GM23338 (cell line): ENCODE results near the gene CHST13. TPM values are rescaled to one million over a fixed set of nuclear protein-coding genes. Genes with fewer than 3 reads are reported as not detected.

Experiments
- ATAC-seq: fragments of 200-7000 bp; cut with Tn5 transposase; 3 replicates; pipeline ENCODE4 v1.9.1; 2020
- DNase-seq: peaks from one replicate; pipeline ENCODE4 v3.0.0-alpha.2; 2015; ENCODE audit warnings: low spot score
- H2AFZ ChIP-seq: fragments of 200-600 bp; sonication (generic); 2 replicates; pipeline ENCODE4 v1.8.0; 2016; ENCODE audit warnings: antibody characterized with exemption, mild to moderate bottlenecking, moderate library complexity
- H3F3A ChIP-seq: fragments of 200-600 bp; sonication (generic); replicated peaks from 2 replicates; pipeline ENCODE4 v1.8.0; 2017; ENCODE audit warnings: antibody characterized with exemption, mixed run types, low read depth
- H3K27ac ChIP-seq: fragments of 200-600 bp; sonication (generic); 2 replicates; pipeline ENCODE4 v1.6.1; 2016; ENCODE audit warnings: low read depth
- H3K27me3 ChIP-seq: fragments of 200-600 bp; sonication (generic); 2 replicates; pipeline ENCODE4 v1.8.0; 2016; ENCODE audit warnings: mild to moderate bottlenecking, mixed run types, moderate library complexity; ENCODE audit not compliant: insufficient read depth
- H3K36me3 ChIP-seq: fragments of 200-600 bp; sonication (generic); 2 replicates; pipeline ENCODE4 v1.8.0; 2016; ENCODE audit warnings: mild to moderate bottlenecking; ENCODE audit not compliant: insufficient read depth
- H3K4me1 ChIP-seq: fragments of 200-600 bp; sonication (generic); 2 replicates; pipeline ENCODE4 v1.8.0; 2016; ENCODE audit warnings: mild to moderate bottlenecking, moderate library complexity; ENCODE audit not compliant: insufficient read depth
- H3K4me2 ChIP-seq: fragments of 200-600 bp; sonication (generic); 2 replicates; pipeline ENCODE4 v1.7.1; 2017; ENCODE audit warnings: mixed run types
- H3K4me3 ChIP-seq: fragments of 200-600 bp; sonication (generic); 2 replicates; pipeline ENCODE4 v1.6.1; 2016; ENCODE audit warnings: mixed run types
- H3K79me2 ChIP-seq: fragments of 200-600 bp; sonication (generic); replicated peaks from 2 replicates; pipeline ENCODE4 v1.8.0; 2017; ENCODE audit warnings: mild to moderate bottlenecking; ENCODE audit not compliant: insufficient read depth
- H3K9me2 ChIP-seq: fragments of 200-600 bp; sonication (generic); 2 replicates; pipeline ENCODE4 v1.8.0; 2017; ENCODE audit not compliant: insufficient read depth
- H4K20me1 ChIP-seq: fragments of 200-600 bp; sonication (generic); replicated peaks from 2 replicates; pipeline ENCODE4 v1.8.0; 2017; ENCODE audit warnings: mild to moderate bottlenecking; ENCODE audit not compliant: insufficient read depth
- H3K27ac Mint-ChIP-seq: 2 replicates; pipeline ENCODE4 v1.8.0; 2020; ENCODE audit warnings: inconsistent platforms, mild to moderate bottlenecking, moderate library complexity, mixed read lengths
- H3K27me3 Mint-ChIP-seq: 3 replicates; pipeline ENCODE4 v1.8.0; 2022; ENCODE audit warnings: low read depth, mild to moderate bottlenecking, moderate library complexity, mixed read lengths, inconsistent platforms; ENCODE audit not compliant: insufficient read depth, poor library complexity
- H3K36me3 Mint-ChIP-seq: 3 replicates; pipeline ENCODE4 v1.8.0; 2021; ENCODE audit warnings: low read depth, mild to moderate bottlenecking, inconsistent platforms, moderate library complexity, mixed read lengths
- H3K4me1 Mint-ChIP-seq: 3 replicates; pipeline ENCODE4 v1.8.0; 2020; ENCODE audit warnings: mild to moderate bottlenecking, inconsistent platforms, mixed read lengths
- H3K4me3 Mint-ChIP-seq: 3 replicates; pipeline ENCODE4 v1.8.0; 2021; ENCODE audit warnings: moderate library complexity, mild to moderate bottlenecking, inconsistent platforms, mixed read lengths
- H3K9me3 Mint-ChIP-seq: 3 replicates; pipeline ENCODE4 v1.8.0; 2020; ENCODE audit warnings: moderate library complexity, mild to moderate bottlenecking, inconsistent platforms, mixed read lengths
- CREB1 ChIP-seq: fragments of 250-450 bp; sonication (Bioruptor Pico); IDR thresholded peaks from 2 replicates; pipeline ENCODE4 v1.5.0; 2020; ENCODE audit warnings: low read depth, mild to moderate bottlenecking, moderate library complexity
- EZH2 ChIP-seq: fragments of 200-600 bp; sonication (generic); IDR thresholded peaks from one replicate; pipeline ENCODE4 v1.8.0; 2017; ENCODE audit warnings: antibody characterized with exemption, mild to moderate bottlenecking, low read depth; ENCODE audit not compliant: unreplicated experiment
- EZH2phosphoT487 ChIP-seq: fragments of 200-600 bp; sonication (generic); IDR thresholded peaks from one replicate; pipeline ENCODE4 v1.8.1; 2018; ENCODE audit warnings: antibody characterized with exemption; ENCODE audit not compliant: unreplicated experiment
- JUNB ChIP-seq: IDR thresholded peaks from one replicate; pipeline ENCODE4 v1.6.1; 2016; ENCODE audit warnings: antibody characterized with exemption; ENCODE audit not compliant: unreplicated experiment
- POLR2AphosphoS5 ChIP-seq: IDR thresholded peaks from 2 replicates; pipeline ENCODE4 v1.6.1; 2016; ENCODE audit warnings: antibody characterized with exemption, low read depth
- STAT1 ChIP-seq: IDR thresholded peaks from one replicate; pipeline ENCODE4 v1.6.1; 2016; ENCODE audit warnings: antibody characterized with exemption; ENCODE audit not compliant: unreplicated experiment
- ZNF331 ChIP-seq: fragments of 250-450 bp; sonication (Bioruptor Pico); IDR thresholded peaks from 2 replicates; pipeline ENCODE4 v1.5.0; 2020; ENCODE audit warnings: low read depth, mild to moderate bottlenecking, moderate library complexity
- polyA plus RNA-seq: library from polyadenylated mRNA; unstranded; fragments of >200 nt; fragmentation: Nextera tagmentation; extraction: Ambion mirVana; gene quantifications from 2 replicates; pipeline ENCODE4 v1.2.1, GENCODE V29; 2016
- total RNA-seq: library from RNA; depleted of rRNA; stranded (reverse); fragments of >200 nt; shearing (Covaris generic); gene quantifications from 2 replicates; pipeline ENCODE4 v1.2.3, GENCODE V29; 2014
- TF ChIP-seq, protein P1 (sequence below): IDR thresholded peaks from 2 replicates; pipeline ENCODE4 v1.6.1; 2016; ENCODE audit warnings: antibody characterized with exemption
- TF ChIP-seq, protein P2 (sequence below): IDR thresholded peaks from one replicate; pipeline ENCODE4 v1.6.1; 2018; ENCODE audit warnings: antibody characterized with exemption; ENCODE audit not compliant: unreplicated experiment

Gene CHST13
- total and polyA plus RNA-seq, 2 experiments from 2014 or later: 3.7 to 8.4 TPM

DNA sequence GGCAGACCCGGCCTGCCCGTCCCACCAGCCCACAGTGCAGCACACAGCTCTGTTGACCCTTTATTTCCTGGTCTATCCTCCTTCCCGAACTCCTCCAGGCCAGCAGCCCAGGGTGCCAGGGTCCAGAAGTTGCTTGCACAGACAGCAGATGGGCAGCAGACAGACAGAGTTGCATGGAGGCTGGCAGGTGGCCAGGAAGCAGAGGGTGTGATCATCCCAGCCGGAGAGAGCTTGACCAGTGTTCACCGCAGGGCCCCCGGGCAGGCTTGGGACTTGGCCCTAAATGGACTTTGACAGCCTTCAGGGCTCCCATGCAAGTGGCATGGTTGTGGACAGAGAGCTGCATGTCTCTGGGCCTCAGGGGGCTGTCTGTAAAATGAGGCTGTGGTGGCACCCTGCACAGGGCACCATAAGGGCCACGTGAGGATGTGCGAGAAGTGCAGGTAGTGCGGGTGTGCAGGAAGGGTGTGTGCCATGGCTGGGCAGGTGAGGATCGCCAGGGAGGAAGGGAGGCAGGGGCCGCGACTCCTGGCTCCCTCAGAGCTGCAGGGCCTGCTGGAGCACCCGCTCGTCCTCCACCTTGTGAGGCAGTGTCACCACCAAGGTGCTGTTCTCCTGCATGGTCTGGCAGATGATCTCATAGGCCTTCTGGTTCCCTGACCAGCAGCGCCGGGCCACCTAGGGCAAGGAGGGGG lies 42.0 kb upstream of the CHST13 start (continued):
- TF ChIP-seq EZH2 (no peak), CREB1 (CRISPR knock-in tag) (no peak), EZH2phosphoT487 (no peak), ZNF331 (CRISPR knock-in tag) (no peak), STAT1 (no peak)
- TF ChIP-seq, protein P1, sequence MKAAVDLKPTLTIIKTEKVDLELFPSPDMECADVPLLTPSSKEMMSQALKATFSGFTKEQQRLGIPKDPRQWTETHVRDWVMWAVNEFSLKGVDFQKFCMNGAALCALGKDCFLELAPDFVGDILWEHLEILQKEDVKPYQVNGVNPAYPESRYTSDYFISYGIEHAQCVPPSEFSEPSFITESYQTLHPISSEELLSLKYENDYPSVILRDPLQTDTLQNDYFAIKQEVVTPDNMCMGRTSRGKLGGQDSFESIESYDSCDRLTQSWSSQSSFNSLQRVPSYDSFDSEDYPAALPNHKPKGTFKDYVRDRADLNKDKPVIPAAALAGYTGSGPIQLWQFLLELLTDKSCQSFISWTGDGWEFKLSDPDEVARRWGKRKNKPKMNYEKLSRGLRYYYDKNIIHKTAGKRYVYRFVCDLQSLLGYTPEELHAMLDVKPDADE: no peak
- TF ChIP-seq, protein P2, sequence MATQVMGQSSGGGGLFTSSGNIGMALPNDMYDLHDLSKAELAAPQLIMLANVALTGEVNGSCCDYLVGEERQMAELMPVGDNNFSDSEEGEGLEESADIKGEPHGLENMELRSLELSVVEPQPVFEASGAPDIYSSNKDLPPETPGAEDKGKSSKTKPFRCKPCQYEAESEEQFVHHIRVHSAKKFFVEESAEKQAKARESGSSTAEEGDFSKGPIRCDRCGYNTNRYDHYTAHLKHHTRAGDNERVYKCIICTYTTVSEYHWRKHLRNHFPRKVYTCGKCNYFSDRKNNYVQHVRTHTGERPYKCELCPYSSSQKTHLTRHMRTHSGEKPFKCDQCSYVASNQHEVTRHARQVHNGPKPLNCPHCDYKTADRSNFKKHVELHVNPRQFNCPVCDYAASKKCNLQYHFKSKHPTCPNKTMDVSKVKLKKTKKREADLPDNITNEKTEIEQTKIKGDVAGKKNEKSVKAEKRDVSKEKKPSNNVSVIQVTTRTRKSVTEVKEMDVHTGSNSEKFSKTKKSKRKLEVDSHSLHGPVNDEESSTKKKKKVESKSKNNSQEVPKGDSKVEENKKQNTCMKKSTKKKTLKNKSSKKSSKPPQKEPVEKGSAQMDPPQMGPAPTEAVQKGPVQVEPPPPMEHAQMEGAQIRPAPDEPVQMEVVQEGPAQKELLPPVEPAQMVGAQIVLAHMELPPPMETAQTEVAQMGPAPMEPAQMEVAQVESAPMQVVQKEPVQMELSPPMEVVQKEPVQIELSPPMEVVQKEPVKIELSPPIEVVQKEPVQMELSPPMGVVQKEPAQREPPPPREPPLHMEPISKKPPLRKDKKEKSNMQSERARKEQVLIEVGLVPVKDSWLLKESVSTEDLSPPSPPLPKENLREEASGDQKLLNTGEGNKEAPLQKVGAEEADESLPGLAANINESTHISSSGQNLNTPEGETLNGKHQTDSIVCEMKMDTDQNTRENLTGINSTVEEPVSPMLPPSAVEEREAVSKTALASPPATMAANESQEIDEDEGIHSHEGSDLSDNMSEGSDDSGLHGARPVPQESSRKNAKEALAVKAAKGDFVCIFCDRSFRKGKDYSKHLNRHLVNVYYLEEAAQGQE: no peak

DNA sequence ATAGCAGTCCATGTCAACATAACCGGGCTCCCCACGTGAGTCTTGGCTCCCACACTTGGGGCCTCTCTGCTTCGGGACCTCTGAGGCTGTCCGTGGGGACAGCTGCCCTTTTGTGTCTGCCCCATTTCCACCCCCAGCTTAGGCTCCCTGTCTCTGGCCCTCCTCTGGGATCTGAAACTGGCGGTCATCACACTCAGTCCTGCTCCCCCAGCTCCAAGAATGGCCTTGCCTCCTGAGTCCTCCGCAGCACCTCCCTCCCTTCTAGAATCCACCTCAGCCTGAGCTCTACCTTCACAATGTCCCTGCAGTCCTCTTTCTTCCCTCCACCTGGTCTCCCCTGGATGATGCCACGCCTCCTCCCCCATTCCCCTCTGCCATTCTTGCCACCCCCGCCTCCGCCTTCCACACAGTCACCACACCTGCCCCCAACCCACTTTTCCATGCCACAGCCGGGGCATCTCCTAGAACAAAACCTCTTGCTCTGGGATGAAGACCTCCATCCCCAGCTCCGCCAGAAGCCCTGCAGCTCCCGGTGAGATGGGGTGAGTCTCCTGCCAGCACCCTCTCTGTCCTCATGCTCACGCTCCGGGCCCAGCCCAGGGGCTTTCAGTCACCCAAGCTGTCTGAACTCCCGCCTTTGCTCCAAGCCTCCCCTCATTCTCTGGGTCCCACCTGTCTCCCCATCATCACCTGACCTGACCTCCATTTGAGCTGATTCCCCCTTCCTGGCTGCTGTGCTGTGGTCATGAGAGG lies 41.3 kb upstream of the CHST13 start:
- no peaks in the 10 kb centered on the region for H3K27me3 ChIP-seq
- DNase-seq (no peak), ATAC-seq (no peak)
- H3K4me3 Mint-ChIP-seq: no peak overlapping the region
- H3K36me3 Mint-ChIP-seq: no peaks in the 10 kb centered on the region
- no peaks in the 10 kb centered on the region for H3K36me3 ChIP-seq
- no peak overlapping the region for H2AFZ ChIP-seq
- H3K27me3 Mint-ChIP-seq: peaks cover 5% of the 10 kb centered on the region
- H3K4me3 ChIP-seq: no peak overlapping the region
- no peaks in the 10 kb centered on the region for H4K20me1 ChIP-seq
- H3K9me2 ChIP-seq: no peaks in the 10 kb centered on the region
- H3K9me3 Mint-ChIP-seq: no peaks in the 10 kb centered on the region
- no peak overlapping the region for H3K27ac Mint-ChIP-seq
- no peaks in the 10 kb centered on the region for H3F3A ChIP-seq
- H3K4me2 ChIP-seq: no peak overlapping the region
- peaks cover 38% of the 10 kb centered on the region for H3K4me1 Mint-ChIP-seq
- H3K79me2 ChIP-seq: no peaks in the 10 kb centered on the region
- peaks cover 17% of the 10 kb centered on the region for H3K4me1 ChIP-seq
- no peak overlapping the region for H3K27ac ChIP-seq
- TF ChIP-seq POLR2AphosphoS5: no peak
- TF ChIP-seq, protein P1: no peak
- no peak for TF ChIP-seq EZH2phosphoT487
- no peak for TF ChIP-seq JUNB
- TF ChIP-seq ZNF331 (CRISPR knock-in tag): no peak
- TF ChIP-seq, protein P2: no peak
- TF ChIP-seq STAT1: no peak
